CD4-positive, alpha-beta T cell treated with Interleukin-12 subunit alpha and Interleukin-12 subunit beta, for 1 hour (primary cell): ENCODE results near the gene UBN1.

ENCODE experiments used
- DNase-seq: peaks from one replicate; pipeline ENCODE4 v3.0.0-alpha.2; 2020

UBN1 gene, protein sequence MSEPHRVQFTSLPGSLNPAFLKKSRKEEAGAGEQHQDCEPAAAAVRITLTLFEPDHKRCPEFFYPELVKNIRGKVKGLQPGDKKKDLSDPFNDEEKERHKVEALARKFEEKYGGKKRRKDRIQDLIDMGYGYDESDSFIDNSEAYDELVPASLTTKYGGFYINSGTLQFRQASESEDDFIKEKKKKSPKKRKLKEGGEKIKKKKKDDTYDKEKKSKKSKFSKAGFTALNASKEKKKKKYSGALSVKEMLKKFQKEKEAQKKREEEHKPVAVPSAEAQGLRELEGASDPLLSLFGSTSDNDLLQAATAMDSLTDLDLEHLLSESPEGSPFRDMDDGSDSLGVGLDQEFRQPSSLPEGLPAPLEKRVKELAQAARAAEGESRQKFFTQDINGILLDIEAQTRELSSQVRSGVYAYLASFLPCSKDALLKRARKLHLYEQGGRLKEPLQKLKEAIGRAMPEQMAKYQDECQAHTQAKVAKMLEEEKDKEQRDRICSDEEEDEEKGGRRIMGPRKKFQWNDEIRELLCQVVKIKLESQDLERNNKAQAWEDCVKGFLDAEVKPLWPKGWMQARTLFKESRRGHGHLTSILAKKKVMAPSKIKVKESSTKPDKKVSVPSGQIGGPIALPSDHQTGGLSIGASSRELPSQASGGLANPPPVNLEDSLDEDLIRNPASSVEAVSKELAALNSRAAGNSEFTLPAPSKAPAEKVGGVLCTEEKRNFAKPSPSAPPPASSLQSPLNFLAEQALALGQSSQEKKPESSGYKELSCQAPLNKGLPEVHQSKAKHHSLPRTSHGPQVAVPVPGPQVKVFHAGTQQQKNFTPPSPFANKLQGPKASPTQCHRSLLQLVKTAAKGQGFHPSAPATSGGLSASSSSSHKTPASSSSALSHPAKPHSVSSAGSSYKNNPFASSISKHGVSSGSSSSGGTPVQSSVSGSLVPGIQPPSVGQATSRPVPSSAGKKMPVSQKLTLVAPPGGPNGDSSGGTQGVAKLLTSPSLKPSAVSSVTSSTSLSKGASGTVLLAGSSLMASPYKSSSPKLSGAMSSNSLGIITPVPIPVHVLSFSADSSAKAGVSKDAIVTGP (N-terminal part only)

DNA sequence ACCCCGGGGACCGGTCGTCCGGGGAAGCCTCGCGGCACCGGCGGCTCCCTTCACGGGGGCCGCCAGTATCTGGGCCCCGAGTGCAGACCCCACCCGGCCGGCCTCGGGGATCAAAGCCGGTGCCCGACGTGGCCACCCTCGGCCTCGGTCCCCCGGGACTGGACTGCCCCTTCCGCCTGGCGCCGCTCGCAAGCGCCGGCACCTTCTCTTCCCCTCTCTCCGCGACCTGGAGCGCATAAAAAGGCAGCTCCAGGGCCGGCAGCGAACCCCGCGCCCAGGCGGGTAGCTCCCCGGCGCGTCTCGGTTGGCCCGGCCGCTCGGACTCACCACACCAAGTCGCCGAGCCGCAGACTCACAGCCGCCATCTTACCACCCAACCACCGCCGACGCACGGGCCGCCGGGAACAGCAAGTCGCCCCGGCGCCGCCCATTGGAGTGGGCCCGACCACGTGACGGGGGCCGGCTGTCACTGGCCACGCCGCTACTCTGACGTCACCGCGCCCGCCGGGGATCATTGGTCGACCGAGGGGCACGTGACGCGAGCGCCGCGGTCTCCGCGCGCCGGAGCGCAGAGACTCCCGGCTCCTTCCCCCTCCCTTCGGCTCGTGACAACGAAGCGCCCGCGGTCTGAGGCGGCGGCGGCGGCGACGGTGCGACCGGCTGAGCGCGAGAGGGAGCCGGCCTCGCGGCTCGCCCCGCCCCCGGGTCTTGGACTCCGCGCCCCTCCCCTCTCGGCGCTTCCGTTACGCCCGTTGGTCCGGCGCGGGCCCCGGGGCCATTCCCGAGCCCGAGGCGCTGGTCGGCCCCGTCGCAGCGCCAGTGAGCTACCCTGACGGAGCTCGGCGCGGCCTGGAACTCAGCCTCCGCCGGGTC is at the start of gene UBN1, which contains the start of gene GLYR1:
UBN1 (plus strand) TSS at position 581 of the 873 bp plus-strand sequence. CDS start 5,437 bp downstream, outside the sequence.
GLYR1 (minus strand) TSS at position 388 of the 873 bp plus-strand sequence; CDS start at position 365, 23 bp downstream.
- peak; percentile 99 for DNase-seq

DNA sequence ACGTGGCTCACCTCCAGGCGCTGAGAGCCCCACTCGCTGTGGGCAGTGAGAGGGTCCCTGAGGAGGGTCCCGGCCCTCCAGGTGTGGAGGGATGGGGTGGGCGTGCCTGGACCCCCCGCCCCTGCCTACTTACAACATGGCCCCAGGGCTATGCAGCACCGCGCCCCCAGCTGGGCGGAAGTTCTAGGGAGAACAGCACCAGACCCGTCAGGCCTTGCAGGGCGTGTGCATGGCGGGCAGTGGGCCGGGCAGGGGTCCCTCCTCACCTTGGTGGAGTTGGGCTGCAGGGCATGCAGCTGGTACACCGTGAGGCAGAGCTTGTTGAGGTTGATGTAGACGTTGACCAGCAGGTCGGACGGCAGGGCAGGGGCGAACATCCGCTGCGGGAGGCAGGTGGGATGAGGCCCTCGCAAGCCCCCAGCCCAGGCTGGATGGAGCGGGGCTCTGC is 49.5 kb upstream of the UBN1 start:
- DNase-seq, result no peak

DNA sequence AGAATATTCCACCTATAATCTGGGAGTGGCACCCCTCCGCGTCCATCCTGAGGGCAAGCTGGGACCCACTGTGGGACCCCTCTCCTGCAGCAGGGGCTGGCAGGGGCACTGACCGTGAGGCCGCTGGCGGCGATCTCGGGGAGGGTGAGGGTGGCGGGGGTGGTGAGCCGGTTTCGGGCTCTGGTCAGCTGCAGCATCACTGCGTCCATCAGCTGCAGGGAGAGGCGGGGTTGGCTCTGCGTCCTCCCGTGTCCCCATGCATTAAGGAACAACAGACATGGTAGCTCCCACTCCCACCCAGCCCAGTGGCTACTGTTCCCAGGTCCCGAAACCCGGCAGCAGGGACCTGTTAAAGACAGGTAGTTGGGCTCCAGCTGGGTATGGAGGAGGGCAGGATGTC is 48.8 kb upstream of the UBN1 start:
- no peak for DNase-seq

DNA sequence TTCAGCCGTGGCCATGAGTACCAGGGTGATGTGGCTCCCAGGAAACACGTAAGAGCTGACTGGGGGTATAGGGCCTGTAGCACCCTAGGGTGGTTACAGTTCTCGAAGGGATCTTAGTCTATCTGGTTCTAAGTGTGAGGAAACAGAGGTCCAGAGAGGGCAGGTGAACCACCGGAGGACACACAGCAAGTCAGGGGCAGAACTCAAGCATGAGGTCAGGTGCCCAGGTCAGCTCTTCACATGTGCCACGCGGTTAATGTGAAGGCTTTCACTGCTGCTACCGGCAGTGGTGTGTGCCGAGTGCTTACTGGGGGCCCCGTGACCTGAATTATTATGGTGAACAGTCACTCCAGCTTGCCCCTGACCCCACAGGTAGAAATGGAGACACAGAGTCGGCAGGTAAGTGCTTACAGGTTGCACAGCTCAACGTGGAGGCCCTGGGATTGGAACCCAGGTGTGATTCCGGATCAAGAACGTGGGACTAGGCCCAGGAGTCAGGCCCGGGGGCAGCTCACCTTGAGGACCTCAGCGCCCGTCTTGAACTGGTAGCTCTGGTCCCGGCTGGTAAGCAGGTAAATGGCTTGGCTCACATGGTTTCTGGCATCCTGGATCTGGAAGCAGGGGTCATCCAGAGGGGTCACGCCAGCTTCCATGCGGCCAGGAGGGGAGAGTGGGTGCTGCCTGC is 48.0 kb upstream of the UBN1 start:
- DNase-seq, result no peak

DNA sequence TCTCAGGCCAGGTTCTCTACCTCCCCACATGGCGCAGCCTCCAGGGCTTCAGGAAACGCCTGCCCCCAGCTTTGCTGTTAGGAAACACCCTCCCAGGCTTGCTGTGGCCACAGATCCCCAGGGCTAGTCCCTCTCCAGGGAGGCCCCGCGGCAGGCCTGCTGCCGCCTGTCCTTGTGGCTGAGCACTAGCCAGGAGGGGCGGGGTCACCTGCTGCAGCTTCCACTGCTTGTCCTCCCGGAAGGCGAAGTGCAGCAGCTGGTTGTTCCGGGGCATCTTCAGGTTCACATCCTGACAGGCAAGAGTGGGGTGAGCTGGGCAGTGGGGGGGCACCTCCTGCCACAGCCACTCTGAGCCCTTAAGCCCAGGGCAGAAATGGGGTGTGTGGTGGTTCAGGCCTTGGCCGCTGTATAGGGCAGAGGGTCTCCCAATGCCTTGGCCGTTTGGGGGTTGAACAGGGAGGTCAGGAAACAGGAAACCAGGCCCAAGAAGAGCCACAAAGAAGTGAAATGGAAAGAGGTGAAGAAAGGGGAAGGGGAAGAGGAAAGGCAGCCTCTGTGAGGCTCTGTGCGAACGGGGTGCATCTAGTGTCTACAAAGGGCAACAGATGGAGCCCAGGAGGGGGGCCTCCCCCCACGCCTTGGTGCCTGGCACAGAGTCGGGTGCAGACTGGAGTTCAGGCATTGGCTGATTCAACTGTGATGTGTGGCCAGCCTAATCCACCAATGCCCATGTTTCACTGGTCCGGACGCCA is 46.8 kb upstream of the UBN1 start:
- DNase-seq, result no peak

DNA sequence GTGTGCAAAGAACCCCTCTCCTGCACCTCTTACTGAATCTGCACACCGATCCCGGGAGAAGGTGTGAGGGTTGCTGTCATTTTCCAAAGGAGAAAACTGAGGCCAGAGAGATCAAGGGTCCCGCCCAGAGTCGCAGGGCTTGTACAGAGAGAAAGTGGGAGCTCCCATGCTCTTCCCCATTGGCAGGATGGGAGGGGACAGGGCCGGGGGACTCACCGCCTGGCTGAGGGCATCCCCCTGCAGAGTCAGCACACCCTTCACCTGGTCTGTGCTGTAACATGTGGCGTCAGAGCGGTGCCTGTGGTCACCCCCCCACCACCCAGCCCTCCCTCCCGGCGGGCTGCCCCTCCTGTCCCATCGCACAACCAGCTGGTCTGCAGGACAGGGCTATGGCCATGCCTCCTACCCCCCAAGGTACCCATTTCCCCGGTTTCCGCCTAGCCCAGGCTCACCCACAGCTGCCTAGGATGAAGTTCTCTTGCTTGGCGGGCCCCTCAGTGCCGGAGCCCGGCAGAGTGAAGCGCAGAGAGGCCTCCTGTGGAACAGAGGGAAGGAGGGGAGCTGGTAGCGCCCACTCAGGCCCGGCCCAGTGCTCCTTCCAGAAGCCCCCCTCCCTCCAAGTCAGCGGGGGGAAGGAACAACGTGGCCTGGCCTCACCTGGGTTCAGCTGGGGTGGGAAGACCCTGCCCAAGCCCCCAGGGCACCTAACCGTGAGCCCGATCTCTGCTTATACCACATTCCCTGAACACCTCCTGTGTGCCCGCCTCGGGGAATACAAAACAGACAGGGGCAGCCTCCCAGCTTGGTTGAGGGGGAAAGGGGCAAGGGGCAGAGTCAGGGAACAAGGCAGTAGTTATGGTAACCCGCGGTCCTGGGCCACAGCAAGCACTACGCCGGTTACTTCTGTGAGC is 46.0 kb upstream of the UBN1 start:
- no peak for DNase-seq

DNA sequence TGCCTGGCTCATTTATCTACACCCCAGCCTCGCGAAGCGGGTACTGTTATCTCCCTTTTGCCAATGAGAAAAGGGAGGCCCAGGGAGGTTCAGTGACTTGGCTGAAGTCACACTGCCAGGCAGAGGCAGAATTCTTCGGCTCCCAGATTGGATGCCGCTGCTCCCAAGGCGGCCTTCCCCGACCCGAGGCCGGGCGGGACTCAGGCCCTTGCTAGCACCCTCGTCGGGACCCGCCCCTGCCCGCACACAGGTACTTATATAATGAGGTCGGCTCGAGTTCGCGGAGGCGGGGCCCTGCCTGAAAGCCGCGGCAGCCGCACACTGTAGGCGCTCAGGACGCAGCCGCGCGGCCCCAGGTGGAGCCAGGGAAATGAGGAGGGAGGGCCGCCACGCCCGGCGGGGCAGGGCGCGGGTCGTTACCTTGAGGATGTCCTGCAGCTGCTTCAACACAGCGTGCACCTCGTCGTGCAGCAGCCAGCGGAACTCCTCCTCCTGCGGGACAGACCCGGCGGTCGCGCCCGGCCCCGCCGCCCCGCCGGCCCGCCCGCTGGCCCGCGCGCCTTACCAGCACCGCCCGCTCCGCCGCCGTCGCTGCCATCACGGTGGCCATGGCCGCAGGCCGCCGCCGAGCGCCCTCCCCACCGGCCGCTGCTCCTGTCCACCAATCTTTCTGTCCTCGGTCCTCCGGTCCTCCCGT is 45.2 kb upstream of the UBN1 start, which contains the start of gene ROGDI:
ROGDI (minus strand) TSS at position 672 of the 697 bp plus-strand sequence; CDS start at position 610, 62 bp downstream.
- peak; percentile 90 for DNase-seq

DNA sequence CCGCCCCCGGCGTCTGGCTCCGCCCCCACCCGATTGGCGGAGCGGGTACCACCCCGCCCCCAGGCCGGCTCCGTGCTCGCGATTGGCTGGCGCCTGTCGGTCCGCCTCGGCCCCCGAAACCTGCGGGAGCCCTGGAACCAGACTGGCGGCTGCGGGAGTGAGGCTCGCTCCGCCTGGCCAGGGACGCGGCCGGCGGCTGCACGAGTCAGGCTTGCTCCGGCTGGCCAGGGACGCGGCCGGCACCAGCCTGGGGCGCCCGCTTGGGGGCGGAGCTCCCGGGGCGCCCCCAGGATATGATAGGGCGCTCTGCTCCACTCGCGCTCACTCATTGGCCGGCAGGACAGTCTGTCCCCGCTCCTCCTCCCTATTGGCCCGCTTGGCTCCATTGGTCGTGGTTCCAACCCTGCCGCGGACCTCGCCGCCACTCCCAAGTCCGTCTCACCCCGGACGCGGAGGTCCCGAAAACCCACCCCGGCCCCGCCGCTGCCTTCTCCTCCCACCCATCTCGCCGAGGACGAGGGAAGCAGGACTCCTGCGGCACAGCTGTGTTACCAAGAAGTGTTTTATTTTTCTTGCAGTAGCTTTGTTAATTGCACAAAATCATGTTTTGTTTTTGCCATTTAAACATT is 44.5 kb upstream of the UBN1 start:
- peak; percentile 88 for DNase-seq

DNA sequence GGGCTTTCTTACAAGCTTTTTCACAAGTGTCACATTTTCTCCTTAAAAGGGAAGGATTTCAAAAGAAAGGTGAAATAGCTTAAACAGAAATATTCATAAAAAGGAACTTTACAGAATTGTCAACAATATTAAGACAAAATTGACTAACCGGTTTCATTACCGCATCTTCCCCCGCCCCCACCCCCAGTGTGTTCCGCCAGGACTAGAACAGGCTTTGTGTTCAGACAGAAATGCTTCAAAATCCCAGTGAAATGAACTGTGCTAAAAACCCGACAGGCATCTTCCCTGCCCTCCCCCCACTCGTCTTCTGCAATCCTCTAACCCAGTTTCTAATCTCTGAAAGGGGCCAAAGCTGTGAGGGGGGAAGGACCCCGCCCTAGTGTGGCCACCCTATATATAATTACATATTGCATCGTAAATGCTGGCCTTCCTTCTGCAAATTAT is 43.9 kb upstream of the UBN1 start:
- DNase-seq, result no peak

DNA sequence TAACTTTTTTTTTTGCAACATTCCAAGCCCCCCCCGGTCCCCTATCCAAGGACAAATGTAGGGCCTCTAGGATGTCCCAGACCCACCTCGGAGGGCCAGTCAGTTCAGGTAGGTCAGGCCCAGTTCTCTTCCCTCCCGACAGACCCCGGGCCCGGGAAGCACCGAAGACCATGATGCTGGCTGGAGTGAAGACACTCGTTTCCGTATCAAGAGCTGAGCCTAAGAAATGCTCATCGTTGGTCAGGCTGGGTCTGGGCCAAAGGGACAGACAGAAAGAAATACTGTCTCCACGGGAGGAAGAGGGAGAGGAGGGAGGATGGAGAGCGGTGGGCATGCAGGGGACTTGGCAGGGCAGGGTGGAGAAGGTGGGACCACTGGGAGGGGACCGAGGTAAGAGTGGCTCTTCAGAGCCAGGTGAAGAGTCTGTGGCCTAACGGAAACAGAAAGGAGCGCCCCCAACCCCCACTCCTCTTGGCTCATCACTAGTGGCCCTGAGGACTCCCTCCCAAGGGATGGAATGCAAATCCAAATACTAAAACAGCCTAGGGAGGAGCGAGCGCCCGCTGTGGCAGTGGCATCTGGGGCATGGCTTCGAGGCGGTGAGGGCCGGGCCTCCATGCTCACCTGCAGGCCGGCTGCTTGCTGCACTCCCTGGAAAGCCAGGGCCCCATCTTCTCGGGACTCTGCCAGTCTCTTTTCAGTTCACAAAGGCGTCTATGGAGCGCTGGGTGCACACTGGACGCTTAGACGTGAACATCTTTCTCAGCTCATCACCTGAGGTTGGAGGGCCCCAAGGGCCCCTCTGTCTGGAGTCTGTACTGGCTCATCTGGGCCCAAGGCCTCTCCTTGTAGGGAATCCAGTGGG is 43.2 kb upstream of the UBN1 start:
- DNase-seq, result no peak

DNA sequence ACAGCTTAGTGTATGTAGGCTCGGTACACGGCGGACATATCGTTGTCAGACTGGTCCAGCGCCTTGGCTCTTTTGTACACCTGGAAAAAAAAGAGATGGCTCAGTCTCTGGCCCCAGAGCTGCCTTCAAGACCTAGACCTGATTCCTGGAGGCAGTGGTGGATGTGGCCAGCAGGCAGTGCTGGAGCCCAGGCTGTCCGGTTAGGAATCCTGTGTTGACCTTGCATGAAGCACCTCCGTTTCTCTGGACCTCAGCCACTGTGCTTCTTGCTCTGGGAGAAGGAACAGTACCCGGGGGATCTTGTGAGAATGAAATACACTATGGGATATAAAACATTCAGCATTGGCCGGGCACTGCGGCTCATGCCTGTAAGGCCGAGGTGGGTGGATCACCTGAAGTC is 42.0 kb upstream of the UBN1 start:
- DNase-seq, result no peak

DNA sequence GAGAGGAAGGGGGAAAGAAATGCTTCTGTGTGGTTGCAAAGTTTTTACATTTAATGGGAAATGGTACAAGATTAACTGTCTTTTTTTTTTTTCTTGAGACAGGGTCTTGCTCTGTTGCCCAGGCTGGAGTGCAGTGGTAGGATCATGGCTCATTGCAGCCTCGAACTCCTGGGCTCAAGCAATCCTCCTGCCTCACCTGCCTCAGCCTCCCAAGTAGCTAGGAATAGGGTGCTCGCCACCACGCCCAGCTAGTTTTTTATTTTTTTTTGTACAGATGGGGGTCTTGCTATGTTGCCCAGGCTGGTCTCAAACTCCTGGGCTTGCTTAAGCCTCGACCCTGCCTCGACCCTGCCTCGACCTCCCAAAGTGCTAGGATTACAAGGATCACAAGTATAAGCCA is 41.0 kb upstream of the UBN1 start:
- DNase-seq, result no peak

DNA sequence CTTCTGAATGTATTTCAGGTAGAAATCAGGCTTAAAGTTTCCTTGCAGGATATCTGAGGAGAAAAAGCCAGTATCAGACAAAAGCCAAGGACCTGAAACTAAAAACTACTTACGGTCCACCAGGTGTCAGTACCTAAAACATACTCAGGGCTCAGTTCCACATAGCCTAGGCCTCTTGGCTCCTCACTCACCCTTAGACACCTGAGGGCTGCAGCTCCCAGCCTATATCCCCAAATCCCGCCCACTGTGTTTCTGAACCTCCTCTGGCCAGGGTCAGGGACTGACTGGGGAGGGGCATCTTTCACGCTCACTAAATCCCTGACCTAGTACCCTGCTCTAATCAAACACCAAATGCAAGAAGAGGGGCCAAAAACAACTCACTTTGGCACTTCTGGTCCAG is 36.0 kb upstream of the UBN1 start:
- DNase-seq, result no peak

DNA sequence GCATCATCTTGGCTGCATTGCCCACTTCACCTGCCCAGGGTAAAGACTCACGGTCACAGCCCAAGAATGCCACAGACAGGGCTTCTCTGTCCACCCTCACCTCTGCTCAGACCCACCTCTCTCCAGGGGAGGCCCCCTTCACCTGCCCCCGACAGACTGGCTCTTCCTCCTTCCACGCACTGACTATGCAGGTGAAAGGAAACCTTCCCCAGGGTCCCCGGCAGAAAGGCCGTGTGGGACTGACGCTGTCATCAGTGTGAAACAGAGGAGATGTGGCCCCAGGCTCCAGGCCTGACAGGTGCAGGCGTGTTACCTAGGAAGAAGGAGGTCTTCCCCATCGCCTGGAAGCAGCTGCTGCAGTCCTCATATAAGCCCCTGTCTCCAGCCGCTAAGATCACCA is 35.5 kb upstream of the UBN1 start:
- DNase-seq, result no peak

DNA sequence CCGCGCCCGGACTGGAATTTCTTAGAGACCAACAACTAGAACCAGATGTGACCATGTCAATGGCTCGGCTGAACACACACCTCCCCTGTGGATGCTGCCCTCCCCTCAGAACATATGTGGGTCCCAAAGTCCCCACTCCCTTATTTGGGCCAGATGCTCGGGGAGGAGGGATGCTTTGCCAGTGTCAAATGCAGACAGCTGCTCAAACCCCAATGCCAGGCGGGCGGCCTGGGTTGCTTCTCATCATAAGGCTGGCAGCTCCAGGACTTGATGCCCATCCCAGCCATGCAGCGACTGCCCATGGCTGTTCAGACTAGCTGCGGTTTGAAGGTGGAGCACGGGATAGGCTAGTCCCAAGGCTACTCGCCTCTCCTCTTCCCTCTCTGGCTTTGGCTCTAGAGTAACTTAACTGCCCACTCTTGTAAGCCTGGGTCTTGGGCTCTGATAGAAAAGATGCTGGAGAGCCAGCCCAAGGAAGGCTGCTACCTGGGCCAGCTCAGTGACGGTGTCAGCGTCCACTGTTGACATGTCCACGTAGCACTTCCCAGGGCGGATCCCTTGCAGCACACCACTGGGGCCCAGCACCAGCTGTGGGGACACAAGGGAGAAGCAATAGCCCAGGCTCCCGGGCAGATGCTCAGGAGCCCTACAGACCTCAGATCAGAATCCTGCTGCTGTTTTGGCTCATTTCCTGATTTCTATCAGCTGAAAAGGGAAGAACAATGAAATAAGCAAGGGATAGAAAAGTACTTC is 33.9 kb upstream of the UBN1 start:
- DNase-seq, result no peak

DNA sequence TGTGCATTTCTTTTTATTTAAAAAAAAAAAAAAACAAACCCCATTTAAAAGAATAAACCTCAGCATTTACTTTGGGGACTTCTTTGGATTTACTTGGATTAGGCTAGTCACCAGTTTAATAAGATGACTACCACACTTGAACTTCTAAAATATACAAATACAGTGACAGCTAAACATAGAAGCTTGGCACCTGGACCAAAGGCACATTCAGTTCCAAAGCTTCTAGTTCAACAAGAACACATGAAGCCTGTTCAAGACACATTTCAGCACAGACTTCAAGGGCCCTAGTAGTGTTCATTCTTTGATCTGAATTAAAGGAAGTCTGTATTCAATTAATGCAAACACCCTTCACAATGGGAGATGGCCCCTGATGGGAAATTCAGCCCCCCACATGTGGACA is 33.2 kb upstream of the UBN1 start:
- no peak for DNase-seq
